Erythroblast (primary cell): ENCODE data around the gene SMAD6.

ENCODE experiments used
- GATA1 ChIP-seq: IDR thresholded peaks from 2 replicates; pipeline ENCODE4 v1.6.1; 2011; ENCODE audit warnings: low read depth, mild to moderate bottlenecking, control low read depth, low read length, moderate library complexity
- POLR2A ChIP-seq: IDR thresholded peaks from 2 replicates; pipeline ENCODE4 v1.6.1; 2011; ENCODE audit warnings: mild to moderate bottlenecking, low read length

GRCh38 chr15:66743703-66744536 lies 41.9 kb downstream of the SMAD6 start:
- no peak for TF ChIP-seq POLR2A
- TF ChIP-seq GATA1: no peak
